Activated CD8-positive, alpha-beta T cell treated with anti-CD3 and anti-CD28 coated beads for 36 hours (primary cell): Measurements from ENCODE around the gene NDUFA12. TPM values are rescaled to one million over a fixed set of nuclear protein-coding genes. Genes with fewer than 3 reads are reported as not detected.

Source experiments
- ATAC-seq: fragments of 200-7000 bp; cut with Tn5 transposase; one replicate; pipeline ENCODE4 v1.10.0; 2021; ENCODE audit warnings: mild to moderate bottlenecking, moderate library complexity
- CTCF ChIA-PET: fragments of 350-600 bp; sonication (Branson Sonifier 250); formaldehyde crosslinking; loops from one replicate; lab custom pipeline; 2021; ENCODE audit warnings: antibody characterized with exemption; lab: Charles Lee
- POLR2A ChIA-PET: fragments of 350-600 bp; sonication (Branson Sonifier 250); formaldehyde crosslinking; loops from one replicate; lab custom pipeline; 2021; ENCODE audit warnings: antibody characterized with exemption; lab: Charles Lee
- DNase-seq: peaks from one replicate; pipeline ENCODE4 v3.0.0-alpha.2; 2020
- H3K27ac Mint-ChIP-seq: one replicate; pipeline ENCODE4 v1.8.0; 2021; ENCODE audit warnings: mild to moderate bottlenecking, mixed read lengths
- H3K27me3 Mint-ChIP-seq: one replicate; pipeline ENCODE4 v1.8.0; 2021; ENCODE audit warnings: mixed read lengths
- H3K36me3 Mint-ChIP-seq: one replicate; pipeline ENCODE4 v1.8.0; 2021; ENCODE audit warnings: low read depth, mixed read lengths
- H3K4me1 Mint-ChIP-seq: one replicate; pipeline ENCODE4 v1.8.0; 2021; ENCODE audit warnings: low read depth, mixed read lengths
- H3K4me3 Mint-ChIP-seq: one replicate; pipeline ENCODE4 v1.8.0; 2021; ENCODE audit warnings: mild to moderate bottlenecking, moderate library complexity, mixed read lengths
- H3K9me3 Mint-ChIP-seq: one replicate; pipeline ENCODE4 v1.8.0; 2021; ENCODE audit warnings: mixed read lengths
- CTCF ChIP-seq: fragments of 200-600 bp; IDR thresholded peaks from one replicate; pipeline ENCODE4 v1.8.0; 2022; ENCODE audit warnings: antibody characterized with exemption, mild to moderate bottlenecking
- intact Hi-C: fragments of 100-400 bp; cut with micrococcal nuclease; formaldehyde crosslinking; loops from one replicate; pipeline ENCODE4 v1.10.0; 2022
- total RNA-seq, 2 experiments: library from RNA; stranded (reverse); gene quantifications; one replicate each; pipeline ENCODE4 v1.2.3, GENCODE V29; 2021

NDUFA12 gene
- total RNA-seq, 2 experiments from 2014 or later: 123 to 128 TPM

GRCh38 chr12:94979941-94980340 lies 23.6 kb downstream of the NDUFA12 start:
- ATAC-seq (no peak), DNase-seq (no peak)
- ChIA-PET CTCF (interaction anchor here (0.9 to 1.0 kb wide), 2 partner anchors 9 to 15 kb away, joined by 3 read pairs; no protein-coding TSS in a partner anchor), POLR2A (no interaction called here)
- no peaks in the 10 kb centered on the region for H3K27me3 Mint-ChIP-seq
- peaks cover 27% of the 10 kb centered on the region for H3K4me1 Mint-ChIP-seq
- no peak for TF ChIP-seq CTCF
- no peak overlapping the region for H3K27ac Mint-ChIP-seq
- no peaks in the 10 kb centered on the region for H3K9me3 Mint-ChIP-seq
- no peak overlapping the region for H3K4me3 Mint-ChIP-seq
- peaks cover 13% of the 10 kb centered on the region for H3K36me3 Mint-ChIP-seq
- intact Hi-C loops: no loop called here

GRCh38 chr12:94977766-94978468 lies 25.6 kb downstream of the NDUFA12 start:
- no peak for ATAC-seq
- ChIA-PET POLR2A (no interaction called here), CTCF (no interaction called here)
- intact Hi-C loops: no loop called here
- H3K4me3 Mint-ChIP-seq: no peak overlapping the region
- no peak for TF ChIP-seq CTCF
- H3K36me3 Mint-ChIP-seq: peaks cover 7% of the 10 kb centered on the region
- no peaks in the 10 kb centered on the region for H3K9me3 Mint-ChIP-seq
- H3K4me1 Mint-ChIP-seq: peaks cover 21% of the 10 kb centered on the region
- no peaks in the 10 kb centered on the region for H3K27me3 Mint-ChIP-seq
- no peak for DNase-seq
- H3K27ac Mint-ChIP-seq: no peak overlapping the region

- Mint-ChIP-seq H3K27ac (no peak overlapping the region), H3K36me3 (peaks cover 18% of the 10 kb centered on the region), H3K9me3 (no peaks in the 10 kb centered on the region), H3K4me3 (no peak overlapping the region), H3K27me3 (no peaks in the 10 kb centered on the region), H3K4me1 (peaks cover 11% of the 10 kb centered on the region)
- ATAC-seq (no peak), DNase-seq (no peak)
- intact Hi-C loops: no loop called here
- CTCF ChIA-PET: interaction anchor here (1.2 to 1.7 kb wide), 2 partner anchors 12 to 13 kb away, joined by 3 to 4 read pairs; no protein-coding TSS in a partner anchor
- POLR2A ChIA-PET: interaction anchor here (0.5 to 1.1 kb wide), 3 partner anchors 9 to 61 kb away, joined by 3 to 4 read pairs (median 3); no protein-coding TSS in a partner anchor
- TF ChIP-seq CTCF: no peak
Measured at GRCh38 chr12:94973221-94973620, 30.3 kb downstream of the NDUFA12 start.

- CTCF ChIA-PET: interaction anchor here (1.2 to 1.7 kb wide), 2 partner anchors 12 to 13 kb away, joined by 3 to 4 read pairs; no protein-coding TSS in a partner anchor
- Mint-ChIP-seq H3K36me3 (peaks cover 18% of the 10 kb centered on the region), H3K4me3 (no peak overlapping the region), H3K27me3 (no peaks in the 10 kb centered on the region), H3K27ac (no peak overlapping the region), H3K4me1 (peaks cover 6% of the 10 kb centered on the region), H3K9me3 (no peaks in the 10 kb centered on the region)
- DNase-seq (no peak), ATAC-seq (no peak)
- intact Hi-C loops: no loop called here
- POLR2A ChIA-PET: interaction anchor here (1.0 to 1.1 kb wide), 2 partner anchors 10 to 15 kb away, joined by 3 to 4 read pairs; no protein-coding TSS in a partner anchor
- no peak for TF ChIP-seq CTCF
Measured at GRCh38 chr12:94972795-94973194, 30.7 kb downstream of the NDUFA12 start.

- ATAC-seq (no peak), DNase-seq (no peak)
- H3K9me3 Mint-ChIP-seq: no peaks in the 10 kb centered on the region
- no peak for TF ChIP-seq CTCF
- peaks cover 18% of the 10 kb centered on the region for H3K36me3 Mint-ChIP-seq
- POLR2A ChIA-PET: interaction anchor here (1.0 kb wide), 1 partner anchor 16 kb away, joined by 3 read pairs; no protein-coding TSS in a partner anchor
- CTCF ChIA-PET: interaction anchor here (1.2 to 1.7 kb wide), 2 partner anchors 11 to 14 kb away, joined by 3 to 4 read pairs; no protein-coding TSS in a partner anchor
- no peaks in the 10 kb centered on the region for H3K27me3 Mint-ChIP-seq
- H3K4me3 Mint-ChIP-seq: no peak overlapping the region
- H3K4me1 Mint-ChIP-seq: peaks cover 5% of the 10 kb centered on the region
- no peak overlapping the region for H3K27ac Mint-ChIP-seq
- intact Hi-C loops: no loop called here
Measured at GRCh38 chr12:94971923-94972322, 31.6 kb downstream of the NDUFA12 start.
